ENCODE results near the gene ZNF780B. TPM values are rescaled to one million over a fixed set of nuclear protein-coding genes. Genes with fewer than 3 reads are reported as not detected.

Gene ZNF780B
- total and polyA plus RNA-seq, 2 donors (not counting 3 experiments of a cell fraction or from before 2014, with no cell fraction given), result 2.6 to 13.5 TPM

- H3K4me3 ChIP-seq (replicated peaks in 1 of 3; ENCODE audit: insufficient read depth in 1 of 3, low read depth in 1 of 3, low read length in 3 of 3), result no peak overlapping the region
Observed at GRCh38 chr19:40084948-40085347, 28.9 kb upstream of the ZNF780B start.

More at GRCh38 chr19:40084948-40085347, 28.9 kb upstream of the ZNF780B start:
- DNase-seq (ENCODE audit: low read depth, low spot score) (no peak), FAIRE-seq (no peak)
- no peaks in the 10 kb centered on the region for H4K20me1 ChIP-seq (replicated peaks; ENCODE audit: control insufficient read depth, extremely low read depth, insufficient read depth, low read length)
- peaks cover 2 to 5% of the 10 kb centered on the region in 2 experiments for H3K36me3 ChIP-seq (ENCODE audit: control insufficient read depth in 2 of 2, extremely low read depth in 1 of 2, insufficient read depth in 2 of 2, low read length in 2 of 2)
- ChIA-PET CTCF (no interaction called here), POLR2A (no interaction called here)
- peaks cover 5% of the 10 kb centered on the region for H3K4me1 ChIP-seq (ENCODE audit: control insufficient read depth, extremely low read depth, insufficient read depth, low read length)
- no peaks in the 10 kb centered on the region for H3K9me1 ChIP-seq (replicated peaks; ENCODE audit: control insufficient read depth, extremely low read depth, insufficient read depth, low read length)
- intact Hi-C loops (cut with micrococcal nuclease) (no loop called here), dilution Hi-C loops (cut with MboI; ENCODE audit: extremely low pct_ligation_motif_present, low sequenced_read_pairs) (no loop called here)
- peaks cover 12% of the 10 kb centered on the region for H3K79me2 ChIP-seq (ENCODE audit: control insufficient read depth, insufficient read depth, low read length)
- no peak overlapping the region for H2AFZ ChIP-seq (ENCODE audit: low read depth, low read length)
- TF ChIP-seq EZH2 (IDR thresholded peaks at IDR 0.05; ENCODE audit: borderline replicate concordance, low read depth, low read length, severe bottlenecking), result no peak
- TF ChIP-seq POLR2A (IDR thresholded peaks at IDR 0.05; ENCODE audit: low read depth, low read length), result no peak
- TF ChIP-seq MYC (IDR thresholded peaks at IDR 0.05; ENCODE audit: low read depth, low read length), result no peak
- TF ChIP-seq FOS (IDR thresholded peaks at IDR 0.05; ENCODE audit: borderline replicate concordance, insufficient read depth, low read length), result no peak
- TF ChIP-seq JUN (IDR thresholded peaks at IDR 0.05; ENCODE audit: borderline replicate concordance, insufficient read depth, insufficient read length, low read depth), result no peak
- no peak for TF ChIP-seq CTCF (IDR thresholded peaks at IDR 0.05; ENCODE audit: extremely low read depth in 1 of 2, insufficient read depth in 1 of 2, low read depth in 1 of 2, low read length in 2 of 2)
- no peak for TF ChIP-seq MAX (IDR thresholded peaks at IDR 0.05; ENCODE audit: insufficient read depth, insufficient read length)
- TF ChIP-seq POLR2AphosphoS5 (IDR thresholded peaks at IDR 0.05; ENCODE audit: insufficient read depth, low read depth, low read length), result no peak
- TF ChIP-seq GATA2 (IDR thresholded peaks at IDR 0.05; ENCODE audit: insufficient read depth, insufficient read length, low read depth, low read length), result no peak
- no peaks in the 10 kb centered on the region for H3K9me3 ChIP-seq (replicated peaks; ENCODE audit: control insufficient read depth, insufficient read depth, low read length)
- H3K27me3 ChIP-seq (ENCODE audit: control insufficient read depth in 2 of 2, insufficient read depth in 2 of 2, low read length in 2 of 2), result no peaks in the 10 kb centered on the region
- no peak overlapping the region for H3K9ac ChIP-seq (replicated peaks; ENCODE audit: extremely low read depth, insufficient read depth, low read length)
- no peak overlapping the region for H3K4me2 ChIP-seq (ENCODE audit: insufficient read depth, low read length)
- no peak overlapping the region for H3K27ac ChIP-seq (ENCODE audit: insufficient read depth, low read depth, low read length)
- BruUV-seq (replicated peaks), result no TSS peak
